ENCODE results near the gene ORMDL2.

- TF ChIP-seq CTCF (IDR thresholded peaks at IDR 0.05), result no peak
- TF ChIP-seq POLR2A (IDR thresholded peaks at IDR 0.05; ENCODE audit: low read depth), result no peak
Measured at GRCh38 chr12:55828357-55828756, 10.5 kb downstream of the ORMDL2 start.

Data from esophagus muscularis mucosa (tissue), 3 donors.